ENCODE results near the gene DHX34.

The DHX34 gene

DNA sequence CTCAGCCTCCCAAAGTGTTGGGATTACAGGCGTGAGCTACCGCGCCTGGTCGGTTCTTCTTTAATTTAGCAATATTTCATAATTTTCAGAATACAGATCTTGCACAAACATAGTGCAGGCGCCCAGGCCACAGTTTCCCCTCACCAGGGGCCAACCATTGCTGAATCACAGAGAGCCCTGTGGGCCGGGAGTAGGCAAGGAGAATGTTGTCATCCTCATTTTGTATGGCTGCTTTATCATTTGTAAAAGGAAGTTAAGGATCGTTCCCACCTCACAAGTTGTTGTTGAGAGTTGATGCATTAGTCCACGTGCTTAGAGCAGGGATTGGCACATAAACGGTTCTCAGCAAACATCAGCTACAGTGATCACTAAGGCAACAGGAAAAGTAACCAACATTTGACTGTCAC lies 40.0 kb downstream of the DHX34 start:
- CTCF ChIA-PET, result interaction anchor here (1.1 to 8.7 kb wide), 4 partner anchors 12 to 179 kb away, joined by 3 to 284 read pairs (median 48); partner anchors contain the start of gene DHX34
- TF ChIP-seq, protein P1, sequence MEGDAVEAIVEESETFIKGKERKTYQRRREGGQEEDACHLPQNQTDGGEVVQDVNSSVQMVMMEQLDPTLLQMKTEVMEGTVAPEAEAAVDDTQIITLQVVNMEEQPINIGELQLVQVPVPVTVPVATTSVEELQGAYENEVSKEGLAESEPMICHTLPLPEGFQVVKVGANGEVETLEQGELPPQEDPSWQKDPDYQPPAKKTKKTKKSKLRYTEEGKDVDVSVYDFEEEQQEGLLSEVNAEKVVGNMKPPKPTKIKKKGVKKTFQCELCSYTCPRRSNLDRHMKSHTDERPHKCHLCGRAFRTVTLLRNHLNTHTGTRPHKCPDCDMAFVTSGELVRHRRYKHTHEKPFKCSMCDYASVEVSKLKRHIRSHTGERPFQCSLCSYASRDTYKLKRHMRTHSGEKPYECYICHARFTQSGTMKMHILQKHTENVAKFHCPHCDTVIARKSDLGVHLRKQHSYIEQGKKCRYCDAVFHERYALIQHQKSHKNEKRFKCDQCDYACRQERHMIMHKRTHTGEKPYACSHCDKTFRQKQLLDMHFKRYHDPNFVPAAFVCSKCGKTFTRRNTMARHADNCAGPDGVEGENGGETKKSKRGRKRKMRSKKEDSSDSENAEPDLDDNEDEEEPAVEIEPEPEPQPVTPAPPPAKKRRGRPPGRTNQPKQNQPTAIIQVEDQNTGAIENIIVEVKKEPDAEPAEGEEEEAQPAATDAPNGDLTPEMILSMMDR (IDR thresholded peaks at IDR 0.05; ENCODE audit: insufficient read depth, low read length, missing control alignments), result no peak
- H3K4me3 ChIP-seq (ENCODE audit: low read depth, low read length), result no peak overlapping the region
- POLR2A ChIA-PET, result interaction anchor here (0.6 kb wide), 1 partner anchor 39 kb away, joined by 3 read pairs; no protein-coding TSS in a partner anchor
- no peak for DNase-seq (ENCODE audit: low read depth, low spot score)

DNA sequence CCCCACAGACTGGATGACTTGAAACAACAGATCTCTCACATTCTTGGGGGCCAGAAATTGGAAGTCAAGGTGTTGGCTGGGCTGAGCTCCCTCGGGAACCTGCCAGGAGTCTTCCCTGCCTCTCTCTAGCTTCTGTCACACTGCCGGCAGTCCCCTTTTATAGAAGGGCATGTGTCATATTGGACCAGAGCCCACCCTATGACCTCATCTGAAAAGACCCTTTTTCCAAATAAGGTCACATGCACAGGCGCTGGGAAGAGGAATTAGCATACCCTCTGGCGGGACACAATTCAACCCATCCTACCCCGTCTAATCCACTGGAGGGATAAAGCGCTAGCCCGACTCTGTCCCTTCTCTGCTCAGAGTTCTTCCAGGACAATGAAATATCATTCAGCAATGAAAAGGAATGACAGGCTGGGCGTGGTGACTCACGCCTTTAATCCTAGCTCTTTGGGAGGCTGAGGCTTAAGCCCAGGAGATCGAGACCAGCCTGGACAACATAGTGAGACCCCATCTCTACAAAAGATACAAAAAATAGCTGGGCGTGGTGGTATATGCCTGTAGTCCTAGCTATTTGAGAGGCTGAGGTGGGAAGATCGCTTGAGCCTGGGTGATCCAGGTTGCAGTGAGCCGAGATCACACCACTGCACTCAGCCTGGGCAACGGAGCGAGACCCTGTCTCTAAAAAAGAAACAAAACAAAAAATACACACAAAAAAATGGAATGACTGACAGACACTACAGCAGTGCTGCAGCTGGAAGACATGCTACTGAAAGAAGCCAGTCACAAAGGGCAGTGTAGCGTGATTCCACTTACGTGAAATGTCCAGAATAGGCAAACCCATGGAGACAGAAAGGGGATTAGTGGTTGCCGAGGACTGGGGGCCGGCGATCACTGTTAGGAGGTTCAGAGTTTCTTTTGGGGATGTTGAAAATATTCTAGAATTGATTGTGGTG lies 41.7 kb downstream of the DHX34 start:
- CTCF ChIA-PET, result interaction anchor here (0.7 to 8.7 kb wide), 35 partner anchors 8 to 318 kb away, joined by 3 to 284 read pairs (median 7); partner anchors contain the start of genes C5AR1 and DHX34
- POLR2A ChIA-PET, result no interaction called here
- TF ChIP-seq, protein P1 (IDR thresholded peaks at IDR 0.05; ENCODE audit: insufficient read depth, low read length, missing control alignments), result no peak

DNA sequence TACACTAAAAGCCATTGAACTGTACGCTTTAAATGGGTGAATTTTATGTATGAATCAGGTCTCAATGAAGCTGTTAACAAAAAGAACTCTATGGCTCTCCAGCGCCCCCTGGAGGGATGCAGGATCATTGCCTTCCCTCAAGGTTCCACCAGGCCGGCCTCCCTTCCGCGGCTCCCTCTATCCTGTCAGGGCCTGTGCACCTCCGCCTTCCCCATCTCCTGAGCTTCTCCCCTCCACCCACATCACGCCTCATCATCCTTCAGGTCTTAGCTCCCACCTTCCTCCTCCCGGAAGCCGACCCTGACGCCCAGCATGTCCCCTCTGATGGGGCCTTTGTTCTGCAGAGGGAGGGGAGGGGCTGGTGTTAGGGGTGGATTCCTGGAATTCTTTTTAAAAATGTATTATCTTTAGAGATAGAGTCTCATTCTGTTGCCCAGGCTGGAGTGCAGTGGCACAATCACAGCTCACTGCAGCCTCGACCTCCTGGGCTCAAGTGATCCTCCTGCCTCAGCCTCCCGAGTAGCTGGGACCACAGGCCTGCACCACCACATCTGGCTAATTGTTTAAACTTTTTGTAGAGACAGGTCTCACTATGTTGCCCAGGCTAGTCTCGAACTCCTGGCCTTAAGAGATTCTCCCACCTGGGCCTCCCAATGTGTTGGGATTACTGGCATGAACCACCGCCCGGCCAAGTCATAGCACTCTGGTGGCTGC lies 42.6 kb downstream of the DHX34 start:
- H3K4me3 ChIP-seq (ENCODE audit: low read depth, low read length), result no peak overlapping the region
- TF ChIP-seq, protein P1 (IDR thresholded peaks at IDR 0.05; ENCODE audit: insufficient read depth, low read length, missing control alignments), result peak; percentile 86
- ChIA-PET POLR2A (no interaction called here), CTCF (interaction anchor here (0.6 to 8.7 kb wide), 38 partner anchors 8 to 332 kb away, joined by 3 to 284 read pairs (median 7); partner anchors contain the start of genes C5AR1 and DHX34)
- DNase-seq (ENCODE audit: low read depth, low spot score), result no peak

More for the DNA sequence above, 41.7 kb downstream of the DHX34 start:
- no peak for DNase-seq (ENCODE audit: low read depth, low spot score)
- H3K4me3 ChIP-seq (ENCODE audit: low read depth, low read length), result no peak overlapping the region

DNA sequence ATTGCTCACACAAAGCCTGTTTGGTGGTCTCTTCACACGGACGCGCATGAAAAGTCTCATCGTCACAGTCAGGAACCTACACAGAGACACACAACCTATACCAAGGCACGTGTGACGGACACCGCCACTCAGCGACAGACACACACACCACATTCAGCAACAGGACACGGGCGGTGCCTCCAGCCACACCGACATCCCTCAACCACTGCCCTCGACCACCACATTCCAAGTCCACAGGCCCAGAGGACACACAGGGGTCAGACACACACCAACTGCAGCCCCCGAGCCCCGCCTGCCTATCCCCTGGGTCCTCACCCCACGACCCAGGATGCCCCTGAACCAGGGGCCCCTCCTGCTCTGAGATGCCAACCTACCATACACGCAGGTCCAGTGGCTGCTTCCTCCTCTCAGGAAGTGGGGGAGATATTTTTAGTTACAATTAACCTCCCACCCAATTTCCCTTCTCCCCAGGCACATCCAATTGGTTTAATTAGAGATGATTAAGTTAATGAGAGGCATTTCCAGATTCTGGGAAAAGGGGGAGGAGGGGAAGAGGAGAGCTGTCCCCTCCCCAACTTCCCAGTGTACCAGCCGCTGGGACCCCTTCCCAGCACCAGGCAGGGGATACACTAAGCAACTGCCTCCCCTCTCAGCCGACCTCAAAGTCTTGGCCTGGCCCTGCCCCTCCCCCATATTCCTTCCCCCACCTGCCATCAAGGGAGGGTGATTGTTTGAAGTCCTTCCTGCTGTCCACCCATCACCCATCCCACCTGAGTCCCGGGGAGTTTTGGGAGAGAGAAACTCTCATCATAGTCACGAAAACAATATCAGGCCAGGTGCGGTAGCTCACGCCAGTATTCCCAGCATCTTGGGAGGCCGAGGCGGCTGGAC lies 49.8 kb downstream of the DHX34 start:
- TF ChIP-seq, protein P1 (IDR thresholded peaks at IDR 0.05; ENCODE audit: insufficient read depth, low read length, missing control alignments), result no peak
- POLR2A ChIA-PET, result interaction anchor here (0.6 kb wide), 1 partner anchor 31 kb away, joined by 3 read pairs; no protein-coding TSS in a partner anchor
- no peak overlapping the region for H3K4me3 ChIP-seq (ENCODE audit: low read depth, low read length)
- no peak for DNase-seq (ENCODE audit: low read depth, low spot score)
- CTCF ChIA-PET, result interaction anchor here (1.7 to 5.1 kb wide), 2 partner anchors 8 to 50 kb away, joined by 5 to 45 read pairs; no protein-coding TSS in a partner anchor

DNA sequence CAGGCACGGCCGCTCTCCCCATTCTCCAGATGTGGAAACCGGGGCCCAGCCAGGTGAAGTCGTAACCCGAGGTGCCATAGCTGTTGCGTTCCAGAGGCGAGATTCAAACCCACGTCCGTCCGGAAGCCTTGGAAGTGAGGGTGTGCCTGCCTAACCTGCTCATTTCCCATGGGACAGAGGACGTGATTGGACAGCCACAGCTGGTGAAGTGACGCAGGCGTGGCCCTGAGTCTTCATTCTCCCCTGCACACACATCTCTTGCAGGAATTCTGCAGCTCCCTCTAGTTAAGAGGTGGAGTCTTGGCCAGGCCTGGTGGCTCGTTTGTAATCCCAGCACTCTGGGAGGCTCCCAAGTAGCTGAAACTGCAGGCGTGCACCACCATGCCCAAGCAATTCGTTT lies 53.4 kb downstream of the DHX34 start:
- TF ChIP-seq, protein P1 (IDR thresholded peaks at IDR 0.05; ENCODE audit: insufficient read depth, low read length, missing control alignments), result no peak
- no peak for DNase-seq (ENCODE audit: low read depth, low spot score)
- no peak overlapping the region for H3K4me3 ChIP-seq (ENCODE audit: low read depth, low read length)
- CTCF ChIA-PET, result interaction anchor here (1.0 to 5.1 kb wide), 3 partner anchors 12 to 107 kb away, joined by 3 to 45 read pairs (median 5); partner anchors contain the start of gene DHX34
- POLR2A ChIA-PET, result no interaction called here

Data from AG04449 (cell line).